Aorta (tissue), 5 donors: Measurements from ENCODE around the gene GRPEL1. TPM values are rescaled to one million over a fixed set of nuclear protein-coding genes. Genes with fewer than 3 reads are reported as not detected.

Source experiments
- ATAC-seq: fragments of 200-7000 bp; cut with Tn5 transposase; one replicate; pipeline ENCODE4 v1.9.1; 2022; ENCODE audit warnings: moderate library complexity; ENCODE audit not compliant: low FRiP score
- DNase-seq, 2 donors: peaks; one replicate each; pipeline ENCODE4 v3.0.0-alpha.2; 2020
- H3K27ac ChIP-seq, 2 donors: one replicate each; pipeline ENCODE4 v1.5.1; 2013; ENCODE audit warnings: low read length in 2 of 2, mild to moderate bottlenecking in 2 of 2, moderate library complexity in 2 of 2, control low read depth in 1 of 2, inconsistent platforms in 1 of 2, low read depth in 1 of 2
- H3K27me3 ChIP-seq, 2 donors: one replicate each; pipeline ENCODE4 v1.6.1; 2013; ENCODE audit warnings: control low read depth in 1 of 2, low read length in 1 of 2, mild to moderate bottlenecking in 1 of 2, moderate library complexity in 1 of 2; ENCODE audit not compliant: insufficient read depth in 2 of 2, control insufficient read depth in 1 of 2
- H3K36me3 ChIP-seq, 2 donors: one replicate each; pipeline ENCODE4 v1.6.1; 2013; ENCODE audit warnings: control low read depth in 1 of 2, low read length in 1 of 2, mild to moderate bottlenecking in 1 of 2; ENCODE audit not compliant: insufficient read depth in 2 of 2, control insufficient read depth in 1 of 2
- H3K4me1 ChIP-seq, 2 donors: one replicate each; pipeline ENCODE4 v1.6.1; 2013; ENCODE audit warnings: low read length in 2 of 2, control low read depth in 1 of 2, mild to moderate bottlenecking in 1 of 2, moderate library complexity in 1 of 2; ENCODE audit not compliant: insufficient read depth in 2 of 2, control insufficient read depth in 1 of 2
- H3K4me3 ChIP-seq, 2 donors: one replicate each; pipeline ENCODE4 v1.5.1; 2013; ENCODE audit warnings: low read length in 2 of 2, control low read depth in 1 of 2, mild to moderate bottlenecking in 1 of 2
- H3K9me3 ChIP-seq: one replicate; pipeline ENCODE4 v1.6.1; 2013; ENCODE audit warnings: mild to moderate bottlenecking, low read length; ENCODE audit not compliant: control insufficient read depth
- WGBS, 2 donors: extraction: QIAGEN DNeasy Blood & Tissue Kit; methylation state at CpG; one replicate each; pipeline ENCODE4 v1.1.7; 2013; 5-methylcytosine and 5-hydroxymethylcytosine counted together
- intact Hi-C, 2 donors: fragments of 100-400 bp; cut with DNase I; formaldehyde crosslinking; loops; one replicate each; pipeline versions ENCODE4 v1.14.2 to v1.15.0; 2022
- polyA plus RNA-seq, 2 donors: library from polyadenylated mRNA; stranded (reverse); fragments of 200-250 nt; gene quantifications; one replicate each; pipeline ENCODE4 v1.2.3, GENCODE V29; 2013
- total RNA-seq, 2 donors: library from RNA; stranded (reverse); fragmentation: NEBNext Ultra II Directional; extraction: Animal tissue kit (Norgen Biotek cat#: 25700); gene quantifications; one replicate each; pipeline ENCODE4 v1.2.1, GENCODE V29; 2021
- donor health status: healthy with polysubstance abuse.
- donor health status: Bipolar disorder and iron deficiency.
- donor health status: DM: no; HTN: no; CAD: no.
- donor health status: DM: no; HTN: no; CAD: no.
- donor health status: DM: yes; HTN: yes; CAD: no.

GRPEL1 gene
- total and polyA plus RNA-seq, 4 donors = 11.1 to 22.0 (median 18.7) TPM

DNA sequence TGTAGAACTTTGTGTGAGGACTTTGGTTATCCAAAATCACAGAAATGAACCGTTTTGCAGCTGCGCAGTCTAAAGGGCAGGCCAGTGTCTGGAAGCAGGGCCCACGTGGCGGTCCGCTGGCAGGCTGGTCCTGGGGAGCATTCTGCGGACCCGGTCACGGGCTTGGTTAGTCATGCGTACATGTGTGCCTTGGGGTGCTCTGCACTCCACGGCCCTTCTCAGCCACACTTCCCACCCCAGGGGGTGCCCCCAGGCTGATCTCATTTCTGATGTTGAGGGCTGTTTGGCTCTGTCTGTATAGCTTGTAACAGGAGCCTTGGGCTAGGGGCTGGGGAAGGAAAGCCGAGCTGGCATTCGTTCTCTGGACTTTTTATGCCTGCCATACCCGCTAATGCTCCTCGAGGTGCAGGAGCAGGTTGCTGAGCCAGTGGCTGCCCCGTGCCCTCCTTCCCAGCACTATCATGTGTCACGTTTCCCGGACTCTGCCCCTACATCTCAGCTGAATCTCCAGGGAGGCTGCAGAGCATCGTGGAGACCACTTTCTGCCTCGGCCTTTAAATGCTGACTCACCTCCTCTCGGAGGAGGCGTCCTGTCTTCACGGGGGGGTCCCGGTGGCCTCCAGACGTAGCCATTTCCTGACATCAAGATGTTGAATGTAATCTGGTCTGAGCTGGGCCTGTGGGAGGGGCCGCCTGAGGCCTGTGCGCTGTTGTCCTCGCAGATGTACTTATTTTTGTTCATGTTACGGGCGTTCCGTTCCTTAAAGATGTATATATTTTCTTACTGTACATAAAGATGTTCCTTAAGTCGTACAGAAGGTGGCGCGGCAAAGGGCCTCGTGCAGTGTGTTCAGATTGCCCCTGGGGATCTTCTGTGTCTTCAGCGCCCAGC is 36.1 kb downstream of the GRPEL1 start:
- Histone ChIP-seq H3K27me3 (no peaks in the 10 kb centered on the region), H3K9me3 (no peaks in the 10 kb centered on the region), H3K4me3 (no peak overlapping the region), H3K36me3 (no peaks in the 10 kb centered on the region), H3K4me1 (no peaks in the 10 kb centered on the region), H3K27ac (no peak overlapping the region)
- DNase-seq (no peak), ATAC-seq (no peak)
- intact Hi-C loops = no loop called here
- WGBS, 2 donors = 86 to 88% methylated on average over 35 of the region's 35 CpGs

DNA sequence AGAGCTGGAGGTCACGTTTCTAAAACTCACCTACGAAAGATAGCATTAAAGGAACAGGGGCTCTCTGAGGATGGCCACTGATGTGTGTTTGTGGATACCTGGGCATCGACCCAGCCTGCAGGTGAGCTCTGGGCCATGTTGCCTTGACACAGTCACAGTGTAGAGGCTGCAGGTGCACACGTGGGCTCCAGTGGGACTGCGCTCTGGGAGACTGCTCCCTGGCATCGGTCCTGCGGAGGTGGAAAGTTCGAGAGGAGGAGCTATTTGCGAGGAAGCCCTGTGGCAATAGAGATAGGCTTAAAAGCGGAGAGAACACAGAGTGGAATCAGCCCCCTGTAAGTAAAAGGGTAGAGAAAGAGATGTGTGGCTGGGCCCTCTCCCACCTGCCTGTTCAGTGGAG is 37.0 kb downstream of the GRPEL1 start:
- H3K27ac ChIP-seq = no peak overlapping the region
- H3K9me3 ChIP-seq = no peaks in the 10 kb centered on the region
- H3K36me3 ChIP-seq = no peaks in the 10 kb centered on the region
- H3K4me3 ChIP-seq = no peak overlapping the region
- H3K4me1 ChIP-seq = no peaks in the 10 kb centered on the region
- no peaks in the 10 kb centered on the region for H3K27me3 ChIP-seq
- ATAC-seq (no peak), DNase-seq (peak; percentile 17 to 32)
- intact Hi-C loops = no loop called here
- 92 to 93% methylated on average over 10 of the region's 10 CpGs for WGBS, 2 donors

DNA sequence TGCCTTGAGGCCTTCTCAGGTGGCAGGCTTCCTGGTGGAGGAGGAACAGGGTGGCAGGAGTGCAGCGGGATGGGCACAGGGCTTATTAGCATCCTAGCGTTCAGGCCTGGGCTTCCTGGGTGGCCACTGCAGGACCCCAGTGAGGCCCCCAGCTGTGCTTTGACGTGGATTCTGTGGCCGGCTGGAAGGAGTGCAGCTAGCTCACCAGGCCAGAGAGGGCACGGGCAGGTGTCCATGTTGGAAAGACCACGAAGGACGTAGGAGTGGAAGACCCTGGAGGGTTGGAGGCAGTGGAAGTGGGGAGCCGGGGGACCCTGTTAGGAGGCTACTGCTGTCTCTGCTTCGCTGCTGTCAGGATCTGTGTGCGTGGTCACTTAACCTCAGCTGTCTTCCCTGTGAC is 37.9 kb downstream of the GRPEL1 start:
- no peaks in the 10 kb centered on the region for H3K36me3 ChIP-seq
- intact Hi-C loops = no loop called here
- peak; percentile 26 to 70 for DNase-seq

DNA sequence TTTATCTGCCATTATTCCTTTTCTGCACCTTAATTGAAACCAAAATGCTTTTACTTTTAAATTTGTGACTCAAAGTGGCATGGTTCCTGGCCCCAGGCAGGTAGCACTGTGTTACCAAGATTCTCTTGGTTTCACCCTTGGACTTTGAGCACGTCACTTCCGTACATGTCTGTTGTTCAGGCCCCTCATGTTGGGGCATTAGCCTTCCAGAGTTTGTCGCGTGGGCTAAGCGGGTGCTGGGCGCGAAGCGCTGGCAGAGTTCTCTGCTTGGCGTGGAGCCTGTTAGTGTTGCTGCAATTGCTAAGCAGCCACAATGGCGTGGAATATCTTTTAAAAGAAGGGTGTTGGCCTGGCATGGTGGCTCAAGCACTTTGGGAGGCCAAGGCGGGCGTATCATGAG is 38.7 kb downstream of the GRPEL1 start:
- intact Hi-C loops = no loop called here
- ATAC-seq (no peak), DNase-seq (peak in 1 of 2 donors; percentile 61)
- Histone ChIP-seq H3K4me3 (no peak overlapping the region), H3K36me3 (no peaks in the 10 kb centered on the region), H3K9me3 (no peaks in the 10 kb centered on the region), H3K4me1 (no peaks in the 10 kb centered on the region), H3K27ac (no peak overlapping the region), H3K27me3 (no peaks in the 10 kb centered on the region)
- 92 to 94% methylated on average over 12 of the region's 12 CpGs for WGBS, 2 donors

More for the DNA sequence above, 37.9 kb downstream of the GRPEL1 start:
- ATAC-seq = no peak
- H3K4me3 ChIP-seq = no peak overlapping the region
- no peaks in the 10 kb centered on the region for H3K27me3 ChIP-seq
- H3K27ac ChIP-seq = no peak overlapping the region
- no peaks in the 10 kb centered on the region for H3K4me1 ChIP-seq
- WGBS, 2 donors = 94% methylated on average over 10 of the region's 10 CpGs
- no peaks in the 10 kb centered on the region for H3K9me3 ChIP-seq

DNA sequence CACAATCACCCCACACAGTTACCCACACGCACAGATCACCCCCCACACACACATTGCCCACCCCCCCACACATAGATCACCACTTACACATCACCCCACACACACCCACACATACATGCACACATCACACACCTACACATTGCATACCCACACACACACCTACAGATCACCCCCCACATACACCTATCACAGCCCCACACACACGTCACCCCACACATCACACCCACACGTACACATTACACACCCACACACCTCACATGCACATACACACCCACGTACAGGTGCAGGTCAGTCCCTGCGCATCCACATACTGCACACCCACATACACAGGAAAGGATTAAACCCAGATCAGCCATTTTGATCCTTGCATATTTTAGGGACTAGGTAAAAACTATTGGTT is 40.0 kb downstream of the GRPEL1 start:
- Histone ChIP-seq H3K9me3 (no peaks in the 10 kb centered on the region), H3K27me3 (no peaks in the 10 kb centered on the region), H3K36me3 (no peaks in the 10 kb centered on the region), H3K4me1 (no peaks in the 10 kb centered on the region), H3K4me3 (no peak overlapping the region), H3K27ac (no peak overlapping the region)
- intact Hi-C loops = no loop called here
- no peak for ATAC-seq
- DNase-seq = peak in 1 of 2 donors; percentile 24
- 81 to 90% methylated on average over 5 of the region's 5 CpGs for WGBS, 2 donors

DNA sequence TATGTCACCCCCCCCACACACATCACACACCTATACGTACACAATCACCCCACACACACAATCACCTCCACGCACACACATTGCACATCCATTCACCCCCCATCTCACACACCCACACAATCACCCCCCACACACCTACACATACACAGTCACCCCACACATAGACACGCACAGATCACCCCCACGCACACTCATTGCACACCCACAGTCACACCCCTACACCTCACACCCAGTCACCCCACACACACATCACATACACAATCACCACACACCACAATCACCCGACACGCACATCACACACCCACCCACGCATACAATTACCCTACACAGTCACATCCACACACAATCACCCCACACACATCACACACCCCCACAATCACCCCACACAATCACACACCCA is 40.6 kb downstream of the GRPEL1 start:
- intact Hi-C loops = no loop called here
- Histone ChIP-seq H3K4me1 (no peaks in the 10 kb centered on the region), H3K9me3 (no peaks in the 10 kb centered on the region), H3K27ac (no peak overlapping the region), H3K36me3 (peaks cover 0 to under 1% of the 10 kb centered on the region in 2 donors), H3K27me3 (no peaks in the 10 kb centered on the region), H3K4me3 (no peak overlapping the region)
- WGBS, 2 donors = 93 to 95% methylated on average over 7 of the region's 7 CpGs
- no peak for ATAC-seq
- DNase-seq = peak in 1 of 2 donors; percentile 27

DNA sequence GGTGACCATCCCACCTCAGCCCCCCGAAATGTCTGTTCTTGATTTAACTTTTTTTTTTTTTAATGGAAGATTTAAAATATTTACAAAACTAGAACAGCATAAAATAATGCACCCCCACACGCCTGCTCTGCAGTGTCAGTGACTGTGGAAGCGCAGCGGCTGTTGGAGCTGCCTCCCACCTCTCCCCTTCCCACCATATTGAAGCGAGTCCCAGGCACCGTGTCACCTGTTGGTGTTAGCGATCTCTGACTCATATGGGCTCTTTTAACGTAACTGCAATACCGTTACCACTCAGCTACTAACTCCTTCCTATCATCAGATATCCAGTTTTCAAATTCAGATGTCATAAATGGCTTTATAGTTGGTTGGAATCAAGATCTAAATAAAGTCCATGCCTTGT is 41.8 kb downstream of the GRPEL1 start:
- DNase-seq (peak in 1 of 2 donors; percentile 22), ATAC-seq (no peak)
- intact Hi-C loops = no loop called here
- 93 to 94% methylated on average over 9 of the region's 9 CpGs for WGBS, 2 donors
- Histone ChIP-seq H3K4me1 (no peaks in the 10 kb centered on the region), H3K27ac (no peak overlapping the region), H3K4me3 (no peak overlapping the region), H3K27me3 (no peaks in the 10 kb centered on the region), H3K9me3 (no peaks in the 10 kb centered on the region), H3K36me3 (peaks cover 0 to 2% of the 10 kb centered on the region in 2 donors)

DNA sequence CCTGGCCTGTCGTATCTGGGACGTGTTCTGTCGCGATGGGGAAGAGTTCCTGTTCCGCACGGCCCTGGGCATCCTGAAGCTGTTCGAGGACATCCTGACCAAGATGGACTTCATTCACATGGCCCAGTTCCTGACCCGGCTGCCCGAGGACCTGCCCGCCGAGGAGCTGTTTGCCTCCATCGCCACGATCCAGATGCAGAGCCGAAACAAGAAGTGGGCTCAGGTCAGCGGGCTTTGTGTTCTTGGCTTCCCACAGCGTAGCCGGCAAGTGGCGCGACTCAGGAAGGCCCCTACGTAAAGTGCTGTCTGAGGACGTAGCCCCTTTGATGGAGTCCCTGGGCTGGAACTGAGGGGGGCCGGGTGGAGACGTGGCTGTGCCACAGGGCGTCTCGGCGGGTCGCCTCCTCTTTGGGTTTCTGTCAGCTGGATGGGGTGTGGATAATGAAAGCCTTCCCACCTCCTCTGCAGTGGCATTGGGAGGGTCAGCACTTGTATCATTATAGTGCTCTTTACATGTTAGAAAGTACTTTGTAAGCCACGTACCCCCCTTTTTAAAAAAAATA is 42.7 kb downstream of the GRPEL1 start:
- H3K36me3 ChIP-seq = peaks cover 0 to 4% of the 10 kb centered on the region in 2 donors
- no peak overlapping the region for H3K4me3 ChIP-seq
- no peaks in the 10 kb centered on the region for H3K9me3 ChIP-seq
- no peaks in the 10 kb centered on the region for H3K27me3 ChIP-seq
- 89% methylated on average over 28 of the region's 28 CpGs for whole genome bisulfite sequencing, 2 donors
- intact Hi-C loops = no loop called here
- ATAC-seq = no peak
- H3K4me1 ChIP-seq = no peaks in the 10 kb centered on the region
- DNase-seq = peak in 1 of 2 donors; percentile 69
- H3K27ac ChIP-seq = no peak overlapping the region
